Measurements from ENCODE around the gene ITGB2.

ITGB2 gene

DNA sequence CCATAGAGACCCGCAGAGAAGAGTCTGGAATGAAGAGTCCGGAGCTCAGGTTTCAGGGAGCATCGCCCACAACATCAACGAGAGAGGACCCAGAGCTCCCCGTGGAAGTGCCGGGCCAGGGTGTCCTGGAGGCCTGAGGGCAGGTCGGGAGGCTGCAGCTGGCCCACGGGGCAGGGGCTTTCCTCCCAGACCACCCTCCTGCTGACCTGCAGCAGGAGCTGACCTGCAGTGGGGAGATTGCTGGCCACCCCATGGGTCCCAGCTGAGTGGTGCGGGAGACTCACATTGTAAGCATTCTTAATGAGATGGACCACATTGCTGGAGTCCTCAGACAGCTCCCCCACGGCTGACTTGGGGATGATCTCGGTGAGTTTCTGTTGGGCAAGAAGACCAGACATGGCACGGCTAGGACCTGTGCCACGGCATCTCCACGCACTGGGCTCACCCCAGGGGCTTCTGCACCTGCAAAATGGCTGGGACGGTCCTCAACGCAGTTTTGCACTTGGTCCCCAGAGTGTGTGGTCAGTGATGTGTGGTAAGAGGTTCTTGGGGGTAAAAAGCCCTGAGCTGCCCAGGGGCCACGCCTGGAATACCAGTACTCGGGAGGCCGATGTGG lies 25.9 kb downstream of the ITGB2 start:
- no peak for DNase-seq

DNA sequence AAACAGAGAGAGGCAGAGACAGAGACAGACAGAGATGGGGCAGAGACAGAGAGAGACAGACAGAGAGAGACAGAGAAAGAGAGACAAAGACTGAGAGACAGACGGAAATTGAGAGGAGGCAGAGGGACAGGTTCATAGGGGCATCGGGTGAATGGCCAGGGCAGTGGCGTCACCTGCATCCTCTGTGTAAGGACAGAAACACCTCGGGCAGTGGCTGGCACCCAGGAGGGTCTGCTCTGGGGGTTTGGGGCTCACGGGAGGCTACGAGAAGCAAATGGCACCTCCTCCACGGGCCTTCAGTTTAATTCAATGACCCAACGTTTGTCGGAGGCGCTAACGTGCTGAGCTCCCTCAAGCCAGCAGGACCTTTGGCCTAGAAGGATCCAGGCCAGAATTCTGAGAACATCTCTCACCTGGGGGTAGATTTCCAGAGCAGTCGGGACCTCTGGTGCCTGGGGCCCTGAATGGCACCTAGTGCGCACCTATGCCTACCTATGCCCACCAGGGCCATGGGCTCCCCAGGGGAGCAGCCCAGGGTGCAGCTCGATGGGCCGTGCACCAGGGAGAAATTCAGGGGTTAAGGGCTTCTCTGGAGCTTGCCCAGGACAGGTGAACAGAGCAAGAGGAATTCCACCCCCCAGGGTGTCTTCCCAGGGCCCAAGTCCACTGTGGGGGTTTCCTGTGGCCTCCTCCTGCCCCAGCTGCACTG lies 26.6 kb downstream of the ITGB2 start:
- no peak for DNase-seq

DNA sequence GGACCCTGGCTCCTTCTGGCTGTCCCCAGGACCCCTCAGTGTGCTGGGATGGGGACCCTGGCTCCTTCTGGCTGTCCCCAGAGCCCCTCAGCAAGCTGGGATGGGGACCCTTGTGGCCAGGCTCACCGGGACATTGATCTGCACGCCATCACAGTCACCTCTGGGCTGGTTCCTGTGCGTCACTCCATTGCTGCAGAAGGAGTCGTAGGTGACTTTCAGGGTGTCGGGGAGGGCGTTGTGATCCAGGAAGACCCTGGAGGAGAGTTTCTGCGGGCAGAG lies 27.5 kb downstream of the ITGB2 start:
- DNase-seq = no peak

DNA sequence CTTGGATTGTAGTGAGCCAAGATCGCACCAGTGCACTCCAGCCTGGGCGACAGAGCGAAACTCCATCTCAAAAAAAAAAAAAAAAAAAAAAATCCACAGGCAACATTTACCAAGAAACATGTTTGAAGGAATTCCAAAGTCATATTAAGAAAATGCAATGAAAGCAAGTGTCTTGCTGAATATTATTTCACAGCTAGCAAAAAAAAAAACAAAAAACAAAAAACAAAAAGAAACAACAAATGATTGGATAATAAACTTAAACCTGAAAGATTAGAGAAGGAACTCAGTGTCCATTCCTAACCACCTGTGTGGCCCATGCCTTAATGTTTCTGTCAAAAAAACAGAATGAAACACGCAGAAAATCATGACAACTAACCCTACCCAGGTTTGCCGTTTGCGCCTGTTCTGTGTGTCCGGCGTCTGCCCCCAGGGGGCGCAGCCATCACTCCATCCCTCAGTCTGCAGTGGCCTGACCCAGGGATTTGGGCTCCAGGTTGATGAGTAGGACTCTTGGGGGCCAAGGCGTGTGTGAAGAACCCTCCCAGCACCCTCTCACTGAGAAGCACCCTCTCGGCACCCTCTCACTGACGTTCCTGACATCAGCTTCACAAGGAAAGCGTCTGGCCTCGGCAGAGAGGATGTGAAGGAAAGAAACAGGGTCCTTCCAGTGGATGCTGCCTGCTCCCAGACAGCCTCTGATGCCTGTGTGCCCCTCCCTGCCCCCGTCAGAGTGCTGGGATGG lies 28.0 kb downstream of the ITGB2 start:
- peak; percentile 68 for DNase-seq

- no peak for DNase-seq
These were observed 28.6 kb downstream of the ITGB2 start for GRCh38 chr21:44892095-44892494.

- DNase-seq = no peak
These were observed 29.1 kb downstream of the ITGB2 start for GRCh38 chr21:44891631-44892031.

GRCh38 chr21:44890961-44891541 lies 29.6 kb downstream of the ITGB2 start:
- no peak for DNase-seq

DNA sequence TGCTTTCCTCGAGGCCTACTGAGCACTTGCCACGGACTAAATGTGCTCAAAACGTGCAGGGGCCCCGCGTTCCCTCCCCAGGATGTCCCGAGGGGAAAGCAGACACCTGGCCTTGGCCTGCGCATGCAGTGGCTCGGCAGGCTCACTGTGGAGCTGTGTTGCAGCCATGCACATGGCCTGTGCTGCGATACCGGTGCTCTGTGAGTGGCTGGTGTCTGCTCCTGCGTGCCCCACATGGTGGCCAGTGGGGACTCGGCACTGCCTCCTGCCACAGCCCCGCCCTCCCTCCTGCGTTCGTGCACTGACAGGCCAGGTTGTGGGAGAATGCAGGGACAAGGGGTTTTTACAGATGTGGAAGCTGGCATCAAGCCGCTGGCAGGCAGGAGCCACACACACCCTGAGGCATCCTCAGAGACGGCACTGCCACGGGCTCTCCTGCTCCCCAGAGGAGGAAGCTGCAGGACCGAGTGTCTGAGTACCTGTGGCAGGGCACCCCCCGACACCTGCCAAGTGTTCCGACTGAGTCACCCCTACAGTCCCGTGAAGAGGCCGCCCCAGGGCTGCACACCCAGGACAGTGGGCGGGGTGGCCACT lies 30.3 kb downstream of the ITGB2 start:
- no peak for DNase-seq

GRCh38 chr21:44889625-44890337 lies 30.9 kb downstream of the ITGB2 start:
- DNase-seq = no peak

DNA sequence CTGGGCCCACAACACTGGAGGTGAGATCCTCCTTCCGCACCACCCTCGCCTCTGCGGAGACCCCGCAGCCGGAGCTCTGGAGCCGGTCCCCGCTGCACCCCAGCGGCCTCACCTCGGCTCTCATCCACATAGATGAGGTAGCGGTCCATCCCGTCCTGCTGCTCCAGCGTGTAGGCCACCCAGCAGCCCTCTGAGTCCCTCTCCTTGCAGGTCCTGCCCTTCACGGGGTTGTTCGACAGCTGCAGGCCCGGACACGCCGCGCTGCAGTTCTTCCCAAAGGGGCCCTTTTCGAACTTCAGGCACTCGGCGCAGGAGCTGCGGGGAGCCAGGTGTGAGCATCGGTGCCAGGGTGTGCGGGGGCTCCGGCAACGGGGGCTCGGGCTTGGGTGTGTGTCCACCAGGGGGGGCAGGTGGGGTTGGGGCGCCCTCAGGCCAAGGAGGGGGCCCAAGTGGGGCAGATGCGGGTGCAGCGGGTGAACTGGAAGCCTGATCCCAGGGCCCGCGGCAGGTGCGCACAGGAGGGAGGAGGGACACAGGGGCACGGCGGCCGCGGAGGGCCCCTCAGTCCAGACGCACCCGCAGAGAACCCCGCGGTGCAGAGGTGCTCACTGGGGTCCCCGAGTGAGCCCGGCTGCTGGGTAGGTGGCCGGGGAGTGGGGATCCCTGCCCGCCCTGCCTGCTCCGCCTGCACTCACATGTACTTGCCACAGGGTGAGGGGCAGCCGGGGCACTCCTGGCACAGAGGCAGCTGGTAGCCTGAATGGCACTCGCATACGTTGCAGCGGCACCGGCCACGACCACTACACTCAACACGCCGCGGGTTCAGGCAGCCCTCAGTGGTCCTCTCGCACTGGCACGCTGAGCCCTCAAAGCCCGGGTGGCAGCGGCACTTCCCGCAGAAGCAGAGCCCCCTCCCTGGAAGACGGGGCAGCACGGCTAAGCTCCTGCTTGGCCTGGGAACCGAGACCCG lies 31.8 kb downstream of the ITGB2 start:
- no peak for DNase-seq

DNA sequence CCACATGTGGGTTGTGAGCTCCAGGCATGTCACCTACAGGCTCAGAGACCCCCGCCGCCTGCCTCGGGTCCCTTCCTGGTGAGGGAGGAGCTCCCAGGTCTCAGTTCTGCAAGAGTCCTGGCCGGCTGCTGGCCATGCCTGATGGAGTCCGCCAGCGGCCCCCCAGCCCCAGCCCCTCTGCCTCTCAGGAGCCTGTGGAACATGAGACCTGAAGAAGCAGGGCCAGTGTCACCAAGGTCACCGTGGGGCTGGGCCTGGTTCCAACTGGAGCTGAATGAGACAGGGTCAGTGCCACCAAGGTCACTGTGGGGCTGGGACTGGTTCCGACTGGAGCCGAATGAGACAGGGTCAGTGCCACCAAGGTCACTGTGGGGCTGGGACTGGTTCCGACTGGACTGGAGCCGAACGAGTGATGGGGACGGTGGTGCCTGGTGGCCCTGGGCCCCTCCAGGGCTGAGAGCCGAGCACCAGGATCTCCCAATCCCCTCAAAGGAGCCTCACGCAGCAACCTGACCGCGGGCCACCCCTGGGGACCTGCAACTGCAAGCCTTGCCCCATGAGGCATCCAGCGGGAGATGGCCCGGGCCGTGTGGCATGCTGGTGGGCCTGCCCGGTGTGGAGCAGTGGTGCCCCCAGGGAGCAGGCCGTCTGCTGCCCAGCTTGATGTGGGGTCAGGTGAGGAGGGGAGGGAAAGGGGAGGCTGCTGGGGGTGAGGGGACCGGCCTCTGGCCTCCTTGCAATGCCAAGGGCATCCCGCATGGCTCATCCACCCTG lies 32.7 kb downstream of the ITGB2 start:
- DNase-seq = no peak

DNA sequence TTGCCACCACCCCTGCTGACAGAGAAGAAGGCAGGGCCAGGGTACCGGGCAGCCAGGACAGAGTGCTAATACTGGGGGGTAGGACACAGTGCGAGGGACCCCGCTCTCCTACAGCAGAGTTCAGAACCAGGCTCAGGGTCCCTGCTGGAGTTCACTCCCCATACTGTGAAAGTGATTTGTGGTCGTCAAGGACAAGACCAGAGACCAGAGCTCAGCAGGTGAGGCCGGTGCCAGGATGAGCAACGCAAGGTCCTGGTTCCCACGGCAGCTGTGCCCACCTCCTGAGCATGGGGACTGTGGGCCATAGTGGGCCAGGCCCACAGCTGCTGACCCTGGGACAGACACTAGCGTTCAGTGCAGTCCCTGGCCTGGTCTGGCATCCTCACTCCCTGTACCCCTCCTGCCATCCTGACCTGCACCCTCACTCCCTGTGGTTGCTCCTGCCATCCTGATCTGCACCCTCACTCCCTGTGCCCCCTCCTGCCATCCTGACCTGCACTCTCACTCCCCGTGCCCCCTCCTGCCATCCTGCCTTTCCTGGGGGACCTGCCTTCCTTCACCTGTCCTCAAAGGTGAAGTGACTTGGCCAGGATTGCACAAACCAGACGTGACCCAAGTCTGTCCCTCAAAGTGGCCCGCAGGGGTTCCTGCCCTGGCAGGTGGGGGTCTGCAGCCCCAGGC lies 33.4 kb downstream of the ITGB2 start:
- DNase-seq = no peak

- no peak for DNase-seq
These were observed 34.3 kb downstream of the ITGB2 start for GRCh38 chr21:44886113-44887075.

DNA sequence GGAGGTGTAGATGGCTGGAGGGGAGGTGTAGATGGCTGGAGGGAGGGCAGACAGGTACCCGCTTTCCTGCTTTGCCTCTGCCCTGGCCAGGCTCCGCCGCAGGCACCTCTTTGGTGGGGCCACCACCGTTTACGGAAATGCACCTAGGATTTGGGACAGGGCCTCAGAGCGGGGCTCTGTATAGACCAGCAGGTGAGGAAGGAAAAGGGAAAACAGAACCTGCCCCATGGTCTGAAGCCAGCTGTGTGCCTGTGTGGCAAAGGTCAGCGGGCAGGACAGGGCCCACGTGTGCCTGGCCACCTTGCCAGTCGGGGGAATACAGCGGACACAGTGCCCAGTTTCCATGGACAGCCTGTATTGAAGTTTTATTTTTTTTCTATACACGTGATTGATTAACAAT lies 35.1 kb downstream of the ITGB2 start:
- DNase-seq = no peak

- no peak for DNase-seq
These were observed 36.6 kb downstream of the ITGB2 start for GRCh38 chr21:44884097-44884496.

GRCh38 chr21:44883250-44883649 lies 37.4 kb downstream of the ITGB2 start:
- no peak for DNase-seq

DNA sequence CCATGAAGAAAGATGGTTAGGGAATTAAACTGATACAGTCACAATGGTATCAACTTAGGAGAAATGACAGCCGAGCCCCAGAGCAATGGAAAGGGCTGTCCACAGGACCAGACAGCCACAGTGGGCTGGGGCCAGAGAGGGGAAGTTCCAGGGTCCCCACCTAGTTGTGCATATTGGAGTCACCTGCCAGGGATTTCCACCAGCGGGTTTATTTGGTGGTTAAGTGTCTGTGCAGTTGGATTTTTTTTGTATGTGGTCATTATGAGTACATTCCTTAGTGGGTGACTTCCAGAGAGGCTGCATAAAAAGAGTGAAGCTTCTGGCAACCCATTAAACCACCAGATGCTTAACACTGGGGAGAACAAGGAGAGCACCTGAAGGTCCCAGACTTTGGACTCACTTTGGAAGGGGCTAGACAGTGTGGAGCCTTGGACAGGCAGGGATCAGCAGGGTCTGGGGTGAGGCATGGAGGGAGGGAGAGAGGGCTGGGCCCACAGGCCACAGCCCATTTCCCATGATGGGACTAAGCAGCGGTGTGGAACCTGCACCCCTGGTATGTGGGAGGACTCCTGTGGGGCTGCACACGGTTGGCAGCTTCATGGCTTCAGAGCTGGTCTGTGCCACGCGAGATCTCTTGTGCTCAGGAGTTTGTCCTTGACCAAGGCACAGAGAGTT lies 39.4 kb downstream of the ITGB2 start:
- no peak for DNase-seq

DNA sequence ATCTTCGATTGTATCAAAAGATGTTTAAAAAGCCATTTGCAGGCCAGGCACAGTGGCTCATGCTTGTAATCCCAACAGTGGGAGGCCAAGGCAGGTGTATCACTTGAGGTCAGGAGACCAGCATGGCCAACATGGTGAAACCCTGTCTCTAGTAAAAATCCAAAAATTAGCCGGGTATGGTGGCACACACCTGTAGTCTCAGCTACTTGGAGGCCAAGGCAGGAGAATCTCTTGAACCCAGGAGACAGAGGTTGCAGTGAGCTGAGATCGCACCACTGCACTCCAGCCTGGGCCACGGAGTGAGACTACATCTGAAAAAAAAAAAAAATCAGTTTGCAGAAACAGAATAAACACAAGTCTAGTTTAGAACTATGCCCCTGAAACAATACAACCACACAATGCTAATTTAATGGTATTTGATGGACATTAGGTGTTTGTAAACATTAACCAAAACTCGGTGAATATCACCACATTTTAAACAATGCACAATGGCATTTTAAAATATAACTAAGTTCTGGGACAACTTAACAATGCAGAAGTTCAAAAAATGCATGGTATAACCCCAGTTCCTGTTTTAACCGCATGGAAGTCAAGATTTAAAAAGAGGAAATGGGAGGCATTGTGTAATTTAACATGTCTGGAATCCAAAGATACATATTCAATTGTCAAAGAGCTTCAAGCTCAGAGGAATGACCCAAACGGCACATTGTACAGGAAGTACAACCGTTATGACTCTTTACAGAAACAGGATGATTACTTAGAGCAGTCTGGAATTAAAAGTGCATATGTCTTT lies 40.1 kb downstream of the ITGB2 start:
- no peak for DNase-seq
